SU-DHL-6 (cell line): ENCODE measurements around the gene CDC25B.

ENCODE experiments used
- H2AFZ ChIP-seq: fragments of 200-600 bp; sonication (generic); 2 replicates; pipeline ENCODE4 v1.6.1; 2014; ENCODE audit warnings: low read depth, mild to moderate bottlenecking, moderate library complexity, mixed read lengths, antibody characterized with exemption, low read length; ENCODE audit not compliant: severe bottlenecking
- H3F3A ChIP-seq: fragments of 200-600 bp; shearing (Covaris generic); 2 replicates; pipeline ENCODE4 v1.6.0; 2016; ENCODE audit warnings: antibody characterized with exemption, mild to moderate bottlenecking; ENCODE audit not compliant: insufficient read depth
- H3K27ac ChIP-seq: fragments of 200-600 bp; sonication (generic); 2 replicates; pipeline ENCODE4 v1.5.1; 2016; ENCODE audit warnings: low read depth, mild to moderate bottlenecking, low read length, moderate library complexity, mixed read lengths
- H3K27me3 ChIP-seq: fragments of 200-600 bp; sonication (generic), shearing (Covaris generic); 2 replicates; pipeline ENCODE4 v1.6.0; 2014; ENCODE audit warnings: mild to moderate bottlenecking, low read length
- H3K36me3 ChIP-seq: fragments of 200-600 bp; sonication (generic); 2 replicates; pipeline ENCODE4 v1.6.1; 2014; ENCODE audit warnings: mild to moderate bottlenecking, low read length, mixed read lengths
- H3K4me2 ChIP-seq: fragments of 300-600, 200-600 bp; shearing (Covaris generic), sonication (generic); 2 replicates; pipeline ENCODE4 v1.6.0; 2014; ENCODE audit warnings: low read length, low read depth, mild to moderate bottlenecking; ENCODE audit not compliant: poor library complexity, severe bottlenecking
- H3K4me3 ChIP-seq: fragments of 200-600 bp; sonication (generic); 2 replicates; pipeline ENCODE4 v1.5.1; 2014; ENCODE audit warnings: antibody characterized with exemption, low read length, mild to moderate bottlenecking, mixed read lengths; ENCODE audit not compliant: insufficient read depth, poor library complexity, severe bottlenecking
- H3K79me2 ChIP-seq: fragments of 200-600 bp; sonication (generic); 2 replicates; pipeline ENCODE4 v1.6.1; 2014; ENCODE audit warnings: mild to moderate bottlenecking, low read length, moderate library complexity; ENCODE audit not compliant: insufficient read depth
- H3K9ac ChIP-seq: fragments of 200-600 bp; sonication (generic); 2 replicates; pipeline ENCODE4 v1.7.0; 2014; ENCODE audit warnings: mild to moderate bottlenecking, low read length
- H3K9me2 ChIP-seq: fragments of 200-600 bp; sonication (generic); replicated peaks from 2 replicates; pipeline ENCODE4 v1.6.1; 2014; ENCODE audit warnings: low read length; ENCODE audit not compliant: insufficient read depth
- H3K9me3 ChIP-seq: fragments of 200-600 bp; sonication (generic); 2 replicates; pipeline ENCODE4 v1.6.1; 2014; ENCODE audit warnings: low read length, mixed read lengths; ENCODE audit not compliant: insufficient read depth
- H4K20me1 ChIP-seq: fragments of 200-600 bp; sonication (generic); 2 replicates; pipeline ENCODE4 v1.6.1; 2014; ENCODE audit warnings: low read depth, mild to moderate bottlenecking, antibody characterized with exemption, low read length, moderate library complexity, mixed read lengths
- CTCF ChIP-seq: fragments of 200-600 bp; sonication (generic); IDR thresholded peaks from one replicate; pipeline ENCODE4 v1.5.1; 2017; ENCODE audit warnings: antibody characterized with exemption, mild to moderate bottlenecking, low read length, moderate library complexity; ENCODE audit not compliant: insufficient read depth, poor library complexity, severe bottlenecking
- EZH2phosphoT487 ChIP-seq: fragments of 200-600 bp; sonication (generic), shearing (Covaris generic); conservative IDR thresholded peaks from 2 replicates; pipeline ENCODE4 v1.6.1; 2018; ENCODE audit warnings: mild to moderate bottlenecking, antibody characterized with exemption, low read length, moderate library complexity, mixed read lengths

CDC25B gene

GRCh38 chr20:3854462-3854871 is 58.4 kb downstream of the CDC25B start:
- no peaks in the 10 kb centered on the region; the same call in 1 of the 2 replicates for H3K36me3 ChIP-seq
- H3K27me3 ChIP-seq = no peaks in the 10 kb centered on the region
- no peak for TF ChIP-seq EZH2phosphoT487
- TF ChIP-seq CTCF = no peak
- no peak overlapping the region for H3K27ac ChIP-seq
- no peaks in the 10 kb centered on the region for H3F3A ChIP-seq
- no peak overlapping the region for H3K4me3 ChIP-seq
- H3K9ac ChIP-seq = no peak overlapping the region
- no peak overlapping the region for H2AFZ ChIP-seq
- H3K9me2 ChIP-seq = no peaks in the 10 kb centered on the region
- H4K20me1 ChIP-seq = no peaks in the 10 kb centered on the region
- H3K9me3 ChIP-seq = no peaks in the 10 kb centered on the region
- H3K4me2 ChIP-seq = no peak overlapping the region
- H3K79me2 ChIP-seq = peaks cover 3% of the 10 kb centered on the region; the same call in 1 of the 2 replicates
